GM18511 (cell line): ENCODE data around the gene GREM2.
A peak's percentile ranks its signal among the peaks of the same experiment; 100 is the strongest.

Source experiments
- ATAC-seq: cut with Tn5 transposase; IDR thresholded peaks from one replicate; pipeline ENCODE4 v1.9.1; 2021; ENCODE audit warnings: mild to moderate bottlenecking, moderate library complexity; ENCODE audit not compliant: unreplicated experiment

GREM2 gene

GRCh38 chr1:240611619-240612480, at the start of gene GREM2:
GREM2 (minus strand) TSS chr1:240612155; CDS start chr1:240493475, 118,680 bp downstream.
- peak; percentile 85 for ATAC-seq

DNA sequence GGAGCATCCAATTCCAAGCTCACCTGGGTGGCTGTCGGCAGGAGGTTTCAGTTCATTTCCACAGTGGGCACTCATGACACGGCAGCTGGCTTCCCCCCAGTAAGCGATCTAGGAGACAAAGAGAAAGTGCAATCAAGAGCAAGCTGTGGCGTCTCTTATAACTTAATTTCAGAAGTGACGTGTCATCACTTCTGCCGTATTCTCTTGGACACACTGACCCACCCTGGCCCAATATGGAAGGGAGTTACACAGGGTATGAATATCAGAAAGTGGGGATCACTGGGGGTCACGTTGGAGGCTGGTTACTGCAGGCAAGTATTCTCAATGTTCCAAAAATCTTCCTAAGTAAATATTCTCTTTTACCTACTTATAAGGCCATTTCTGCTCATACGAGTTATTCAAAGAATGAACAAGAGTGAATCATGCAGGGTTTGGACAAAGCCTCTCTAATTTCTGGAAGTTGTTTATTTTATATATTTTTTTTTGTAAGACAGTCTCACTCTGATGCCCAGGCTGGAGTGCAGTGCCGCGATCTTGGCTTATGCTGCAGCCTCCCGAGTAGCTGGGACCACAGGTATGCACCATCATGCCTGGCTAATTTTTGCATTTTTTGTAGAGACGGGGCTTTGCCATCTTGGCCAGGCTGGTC, 46.5 kb upstream of the GREM2 start:
- no peak for ATAC-seq

DNA sequence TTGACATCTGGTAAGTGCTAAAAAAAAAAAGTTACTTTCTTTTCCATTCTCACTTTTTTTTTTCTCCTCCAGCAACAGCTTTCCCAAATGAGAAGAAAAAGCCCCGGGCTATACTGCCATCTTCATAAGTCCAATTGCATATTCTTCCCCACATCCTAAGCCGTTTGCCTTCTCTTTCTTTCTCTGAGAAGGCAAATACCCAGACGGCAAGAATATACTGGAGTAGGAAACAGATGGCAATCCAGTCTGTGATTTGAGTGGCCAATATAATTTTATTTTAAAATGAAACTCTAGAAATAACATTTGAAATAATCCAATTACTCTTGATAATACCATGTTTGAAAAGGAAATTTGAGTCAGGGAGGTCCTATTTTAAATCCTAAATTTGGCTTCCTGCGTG, 44.6 kb upstream of the GREM2 start:
- no peak for ATAC-seq

- no peak for ATAC-seq
These were observed 41.0 kb upstream of the GREM2 start for GRCh38 chr1:240652961-240653409.

DNA sequence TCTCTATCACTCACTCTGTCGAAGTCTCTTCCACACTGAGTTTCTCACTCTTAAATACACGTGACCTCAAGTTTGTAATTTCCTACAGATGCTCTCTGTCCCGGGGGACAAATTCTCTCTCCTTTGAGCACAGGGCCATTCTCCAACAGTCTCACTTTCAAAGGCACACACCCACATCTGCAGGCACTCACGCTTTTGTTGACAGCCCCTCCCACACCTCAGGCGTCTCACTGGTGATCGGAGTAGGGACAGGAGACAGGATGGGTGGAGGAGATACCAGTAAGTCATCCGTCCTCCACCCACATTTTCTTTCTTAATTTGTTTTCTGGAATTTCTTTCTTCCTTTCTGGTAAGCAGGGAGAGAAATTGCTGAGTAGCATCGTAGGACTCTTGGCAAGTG, 40.6 kb upstream of the GREM2 start:
- no peak for ATAC-seq

GRCh38 chr1:240650877-240651276, 38.9 kb upstream of the GREM2 start:
- ATAC-seq = no peak

DNA sequence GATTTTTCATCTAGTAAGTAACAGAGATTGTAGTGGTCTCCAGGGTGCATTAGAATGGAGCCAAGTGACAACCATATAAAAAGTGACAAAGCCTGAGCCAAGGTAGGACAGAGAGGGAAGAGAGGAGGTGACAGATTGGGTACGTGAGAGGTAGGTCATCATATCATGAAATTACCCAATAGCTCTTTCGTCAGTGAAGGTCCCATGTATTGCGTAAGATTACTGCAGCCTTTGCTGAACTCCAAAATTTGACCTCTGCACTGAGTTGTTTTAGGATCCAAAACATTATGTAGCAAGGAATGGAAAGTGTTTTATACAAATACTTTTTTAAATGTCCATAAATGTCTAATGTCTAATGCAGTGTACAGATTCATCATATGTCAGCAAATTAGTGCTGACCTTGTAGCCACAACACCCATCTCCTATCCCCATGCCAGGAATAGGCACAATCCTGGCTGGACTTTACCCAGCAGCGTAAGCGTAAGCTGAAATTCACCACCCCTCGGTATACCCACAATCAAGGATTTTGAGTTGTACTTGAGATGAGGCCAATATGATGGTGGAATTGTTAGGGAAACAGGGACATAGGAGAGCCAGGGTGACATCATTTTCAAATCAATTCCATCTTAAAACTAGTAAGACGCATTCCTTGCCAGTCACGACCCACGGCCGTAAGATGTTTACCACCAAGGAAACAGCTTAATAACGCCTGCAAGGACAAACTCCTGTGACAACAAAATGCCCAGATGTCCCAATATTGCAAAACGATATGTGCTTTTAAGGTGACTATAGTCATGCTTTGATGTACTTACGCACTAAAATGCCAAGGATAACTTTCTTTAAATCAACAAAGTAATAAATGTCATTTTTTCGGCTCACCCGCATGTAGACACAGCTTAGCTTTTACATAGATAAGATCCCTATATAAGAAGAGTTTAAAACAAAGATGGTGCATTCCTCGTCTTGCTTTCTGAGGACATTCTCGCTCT, 38.1 kb upstream of the GREM2 start:
- ATAC-seq = no peak

DNA sequence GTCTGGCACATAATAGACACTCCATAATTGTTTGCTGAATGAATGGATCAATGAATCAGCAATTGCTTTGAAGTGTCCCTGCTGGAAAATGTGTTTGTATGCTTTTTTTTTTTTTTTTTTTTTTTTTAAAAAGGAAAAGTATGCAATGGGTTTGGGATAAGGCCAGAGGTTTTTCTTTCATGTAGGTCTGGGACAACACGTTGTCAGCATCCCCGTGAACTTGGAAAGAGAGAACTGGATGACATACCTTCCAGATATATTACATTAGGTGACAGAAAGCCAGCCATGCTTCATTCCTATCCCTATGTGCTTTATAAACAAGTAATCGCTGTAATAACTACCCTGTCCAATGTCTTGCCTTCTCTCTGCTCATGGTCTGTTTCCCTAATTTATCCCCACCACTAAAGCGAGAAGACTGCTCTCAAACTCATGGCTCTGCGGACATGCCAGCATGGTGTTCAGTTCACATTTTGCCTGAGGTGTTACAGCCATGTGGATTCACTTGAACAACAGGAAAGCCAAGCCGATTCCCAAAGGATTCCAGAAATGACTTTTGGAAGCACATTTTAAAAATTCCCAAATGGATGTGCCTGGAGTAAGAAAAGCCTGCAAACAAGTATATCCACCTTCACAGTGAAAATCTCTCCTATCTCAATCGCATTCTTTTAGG, 34.8 kb upstream of the GREM2 start:
- no peak for ATAC-seq

GRCh38 chr1:240644732-240645131, 32.8 kb upstream of the GREM2 start:
- no peak for ATAC-seq

DNA sequence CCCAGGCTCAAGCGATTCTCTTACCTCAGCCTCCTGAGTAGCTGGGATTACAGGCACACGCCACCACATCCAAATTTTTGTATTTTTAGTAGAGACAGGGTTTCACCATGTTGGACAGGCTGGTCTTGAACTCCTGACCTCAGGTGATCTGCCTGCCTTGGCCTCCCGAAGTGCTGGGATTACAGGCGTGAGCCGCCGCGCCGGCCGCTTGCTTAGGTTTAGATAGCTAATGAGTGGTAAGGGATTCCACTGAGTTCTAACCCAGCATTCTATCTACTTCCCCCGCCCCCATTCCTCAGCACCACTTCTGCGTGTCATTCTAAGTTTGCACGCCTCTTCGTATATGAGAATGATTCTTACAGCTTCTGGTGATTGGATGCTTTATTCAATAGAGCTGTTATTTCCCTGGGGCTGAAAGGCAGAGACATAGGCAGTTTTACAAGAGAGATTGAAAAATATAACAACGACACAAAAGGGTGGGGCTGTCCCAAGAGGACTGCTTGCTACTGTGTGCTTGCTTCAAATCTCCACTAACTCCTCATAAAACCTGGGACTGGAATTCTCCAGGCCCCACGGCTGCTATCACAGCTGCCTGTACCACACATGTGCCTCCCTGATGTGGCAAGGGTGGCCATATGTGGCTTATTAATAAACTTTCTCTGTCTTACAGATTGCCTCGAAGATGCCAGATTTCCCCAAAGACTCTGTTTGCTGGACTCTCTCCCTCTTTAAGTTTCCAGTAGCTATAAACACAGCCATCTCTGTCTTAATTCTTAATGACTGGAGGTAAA, 23.7 kb upstream of the GREM2 start:
- ATAC-seq = no peak

DNA sequence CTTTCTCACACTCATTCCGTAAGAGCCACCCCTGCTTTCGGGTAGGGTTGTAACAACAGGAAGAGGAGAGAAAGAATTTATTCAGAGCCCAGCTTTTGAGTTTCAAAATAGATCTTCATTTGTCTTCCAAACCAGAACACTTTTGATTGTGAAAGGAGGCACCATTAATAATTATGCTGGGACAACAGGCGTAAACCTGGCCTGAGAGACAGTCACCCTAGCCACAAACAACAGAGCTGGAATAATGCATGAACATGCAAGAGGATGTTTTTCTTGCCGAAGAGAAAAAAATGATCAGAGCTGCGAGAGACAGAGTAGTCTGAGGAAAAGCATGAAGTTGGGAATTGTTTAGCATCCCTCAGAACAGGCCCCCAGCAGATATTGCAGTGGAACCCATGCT, 18.5 kb upstream of the GREM2 start:
- no peak for ATAC-seq

- ATAC-seq = no peak
These were observed 9.3 kb upstream of the GREM2 start for GRCh38 chr1:240621249-240621648.

DNA sequence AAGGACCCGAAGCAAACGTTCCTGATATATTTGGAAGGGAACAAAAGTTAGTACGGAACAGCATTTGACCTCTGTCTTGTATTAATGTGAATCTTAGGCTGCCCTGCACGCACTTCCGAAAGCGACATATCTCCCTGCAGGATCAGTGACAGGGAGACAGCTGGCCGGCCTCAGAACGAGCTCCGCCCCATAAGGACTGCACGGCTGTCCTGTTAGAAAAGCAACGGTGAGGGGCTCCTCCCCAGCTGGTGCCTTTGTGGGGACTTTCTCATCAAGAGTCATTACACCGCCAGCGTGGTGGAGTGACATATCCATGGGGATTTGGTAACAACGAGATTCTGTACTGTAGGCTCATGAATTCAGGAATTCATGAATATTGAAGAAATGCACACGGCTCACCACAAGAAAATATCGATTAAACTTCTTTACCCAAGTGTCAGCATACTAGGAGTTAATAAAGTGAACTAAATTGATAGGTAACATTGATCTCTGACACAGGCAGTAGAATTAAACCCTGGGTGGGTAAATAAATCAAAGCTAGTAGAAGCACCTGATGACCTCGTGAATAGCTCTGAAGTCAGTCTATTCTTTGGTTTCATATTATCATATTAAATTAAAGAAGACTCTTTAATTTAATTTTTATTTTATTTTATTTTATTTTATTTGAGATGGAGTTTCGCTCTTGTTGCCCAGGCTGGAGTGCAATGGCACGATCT, 8.1 kb upstream of the GREM2 start:
- no peak for ATAC-seq

DNA sequence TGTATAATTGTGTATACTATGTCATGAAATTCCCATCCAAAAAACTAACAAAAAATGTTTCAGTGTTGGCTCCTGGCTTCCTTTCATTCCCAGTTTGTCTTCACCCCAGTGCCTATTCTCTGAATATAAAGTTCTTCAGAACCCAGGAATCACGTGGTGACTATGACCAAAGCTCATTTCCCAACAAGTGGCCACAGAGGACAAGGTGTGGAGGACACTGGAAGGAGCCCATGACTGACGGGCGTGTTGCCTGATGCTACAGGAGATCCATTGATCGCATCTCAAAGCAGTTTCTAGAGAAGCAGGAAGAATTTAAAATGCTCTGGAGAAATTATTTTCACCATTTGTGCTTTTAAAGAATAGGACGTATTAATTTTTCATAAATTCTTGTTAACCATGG, 7.4 kb upstream of the GREM2 start:
- no peak for ATAC-seq

GRCh38 chr1:240618946-240619345, 7.0 kb upstream of the GREM2 start:
- ATAC-seq = no peak

DNA sequence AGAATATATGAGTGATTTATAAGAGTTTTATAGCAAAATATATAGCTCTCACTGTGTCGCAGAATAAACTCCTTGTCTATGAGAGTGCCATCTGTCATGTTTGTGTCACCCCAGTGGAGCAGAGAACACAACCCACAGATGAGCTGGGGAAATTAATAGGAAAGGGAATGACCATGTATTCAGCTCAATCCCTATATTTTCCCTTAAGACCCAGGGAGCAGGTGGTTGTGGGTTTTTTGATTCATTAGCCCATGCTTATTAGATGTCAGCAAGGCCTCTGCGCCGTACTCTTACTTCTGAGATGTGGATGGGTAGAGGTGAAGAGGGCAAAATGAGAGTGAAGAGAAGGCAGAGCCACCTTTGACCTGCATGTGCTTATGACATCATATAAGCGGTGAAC, 4.1 kb upstream of the GREM2 start:
- no peak for ATAC-seq

GRCh38 chr1:240613356-240614142, 1.6 kb upstream of the GREM2 start:
- no peak for ATAC-seq

DNA sequence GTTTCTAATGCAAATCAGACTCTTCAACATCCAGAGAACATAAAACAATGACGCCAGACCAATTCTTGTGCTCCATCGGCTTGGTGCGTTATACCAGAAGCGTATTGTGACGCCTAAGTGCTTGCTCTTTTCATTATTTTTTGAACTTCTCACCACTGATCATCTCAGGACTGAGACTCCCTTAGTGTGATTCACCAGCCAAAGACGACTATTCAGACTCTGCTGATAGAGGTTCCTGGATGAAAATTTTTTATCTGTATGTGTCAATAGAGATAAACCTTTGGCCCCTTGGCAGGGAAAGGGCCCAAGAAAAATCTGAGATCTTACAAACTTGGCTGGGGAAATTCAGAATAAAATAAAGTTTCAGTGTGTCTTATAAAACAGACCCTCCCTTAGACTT, 856 bp upstream of the GREM2 start:
- ATAC-seq = no peak
